Brain microvascular endothelial cell (primary cell): ENCODE data around the gene STYXL2.

Experiments
- DNase-seq: peaks from one replicate; pipeline ENCODE4 v3.0.0-alpha.2; 2020
- H3K27ac ChIP-seq: fragments of 250-450 bp; sonication (Bioruptor Pico); 2 replicates; pipeline ENCODE4 v1.5.1; 2020; ENCODE audit warnings: mild to moderate bottlenecking, moderate library complexity
- H3K27me3 ChIP-seq: fragments of 250-450 bp; sonication (Bioruptor Pico); replicated peaks from 2 replicates; pipeline ENCODE4 v1.5.1; 2020; ENCODE audit warnings: mild to moderate bottlenecking
- H3K36me3 ChIP-seq: fragments of 250-450 bp; sonication (Bioruptor Pico); replicated peaks from 2 replicates; pipeline ENCODE4 v1.5.1; 2020; ENCODE audit warnings: mild to moderate bottlenecking
- H3K4me3 ChIP-seq: 2 replicates; pipeline ENCODE4 v1.5.1; 2011; ENCODE audit warnings: low read depth, mild to moderate bottlenecking, control low read depth, low read length, moderate library complexity
- CTCF ChIP-seq: IDR thresholded peaks from 2 replicates; pipeline ENCODE4 v1.5.1; 2011; ENCODE audit warnings: low read depth, mild to moderate bottlenecking, moderate library complexity, low read length, control low read depth, inconsistent platforms; ENCODE audit errors: missing control alignments
- in situ Hi-C: cut with HindIII; loops from 2 replicates; pipeline ENCODE4 v1.10.0; 2017; ENCODE audit warnings: low sequenced_read_pairs, low pct_ligation_motif_present

Gene STYXL2

GRCh38 chr1:167126811-167127210, 32.9 kb downstream of the STYXL2 start:
- no peak for TF ChIP-seq CTCF
- Histone ChIP-seq H3K36me3 (no peaks in the 10 kb centered on the region), H3K27ac (no peak overlapping the region), H3K4me3 (no peak overlapping the region), H3K27me3 (peaks cover 18% of the 10 kb centered on the region)
- in situ Hi-C loops = no loop called here
- DNase-seq = no peak

DNA sequence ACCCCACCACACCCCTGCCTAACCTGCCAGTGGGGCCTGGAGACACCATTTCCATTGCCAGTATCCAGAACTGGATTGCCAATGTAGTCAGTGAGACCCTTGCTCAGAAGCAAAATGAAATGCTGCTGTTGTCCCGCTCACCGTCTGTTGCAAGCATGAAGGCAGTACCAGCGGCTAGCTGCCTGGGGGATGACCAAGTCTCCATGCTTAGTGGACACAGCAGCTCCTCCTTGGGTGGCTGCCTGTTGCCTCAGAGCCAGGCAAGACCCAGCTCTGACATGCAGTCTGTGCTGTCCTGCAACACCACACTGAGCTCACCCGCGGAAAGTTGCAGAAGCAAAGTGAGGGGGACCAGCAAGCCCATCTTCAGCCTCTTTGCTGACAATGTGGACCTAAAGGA, 33.4 kb downstream of the STYXL2 start:
- no peak for TF ChIP-seq CTCF
- Histone ChIP-seq H3K27me3 (peaks cover 18% of the 10 kb centered on the region), H3K27ac (no peak overlapping the region), H3K4me3 (no peak overlapping the region), H3K36me3 (no peaks in the 10 kb centered on the region)
- DNase-seq = no peak
- in situ Hi-C loops = no loop called here

- in situ Hi-C loops = no loop called here
- Histone ChIP-seq H3K4me3 (no peak overlapping the region), H3K27me3 (peaks cover 18% of the 10 kb centered on the region), H3K36me3 (no peaks in the 10 kb centered on the region), H3K27ac (no peak overlapping the region)
- TF ChIP-seq CTCF = no peak
- DNase-seq = no peak
These were observed 33.8 kb downstream of the STYXL2 start for GRCh38 chr1:167127661-167128060.

- no peak for TF ChIP-seq CTCF
- in situ Hi-C loops = no loop called here
- no peaks in the 10 kb centered on the region for H3K36me3 ChIP-seq
- no peak overlapping the region for H3K4me3 ChIP-seq
- H3K27ac ChIP-seq = no peak overlapping the region
- peaks cover 18% of the 10 kb centered on the region for H3K27me3 ChIP-seq
- DNase-seq = no peak
These were observed 34.7 kb downstream of the STYXL2 start for GRCh38 chr1:167128261-167129227.

GRCh38 chr1:167130829-167131510, 37.1 kb downstream of the STYXL2 start:
- TF ChIP-seq CTCF = no peak

More at GRCh38 chr1:167130829-167131510, 37.1 kb downstream of the STYXL2 start:
- Histone ChIP-seq H3K27ac (no peak overlapping the region), H3K36me3 (no peaks in the 10 kb centered on the region), H3K27me3 (peaks cover 18% of the 10 kb centered on the region), H3K4me3 (no peak overlapping the region)
- DNase-seq = no peak
- in situ Hi-C loops = no loop called here
